Islet precursor cell (in vitro differentiated cells): ENCODE data around the gene SLCO3A1.

Source experiments
- DNase-seq: peaks from one replicate; pipeline ENCODE4 v3.0.0-alpha.2; 2018

Gene SLCO3A1

DNA sequence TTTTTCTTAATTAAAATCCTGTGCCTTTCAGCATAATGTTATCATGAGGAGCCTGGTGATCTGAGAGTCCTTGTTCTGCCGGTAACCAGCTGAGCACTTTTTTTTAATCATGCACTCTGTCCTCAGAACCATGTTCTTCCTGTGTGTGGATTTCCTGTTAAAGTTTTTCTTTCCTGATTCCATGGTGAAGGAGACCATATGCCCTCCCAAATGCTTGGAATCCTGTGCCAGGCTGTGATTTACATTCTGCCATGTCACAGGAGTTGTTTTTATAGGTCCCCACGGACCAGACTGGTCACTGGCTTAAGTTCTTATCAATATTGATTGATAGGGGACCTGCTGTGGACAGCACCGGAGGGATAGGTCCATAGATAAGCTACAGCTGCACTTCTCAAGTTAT is 257.8 kb downstream of the SLCO3A1 start:
- DNase-seq: no peak

- DNase-seq: no peak
Observed at GRCh38 chr15:92111751-92112150, 258.2 kb downstream of the SLCO3A1 start.

GRCh38 chr15:92112180-92112579 is 258.7 kb downstream of the SLCO3A1 start:
- no peak for DNase-seq

GRCh38 chr15:92112711-92113110 is 259.2 kb downstream of the SLCO3A1 start:
- no peak for DNase-seq

GRCh38 chr15:92113832-92114231 is 260.3 kb downstream of the SLCO3A1 start:
- DNase-seq: no peak

DNA sequence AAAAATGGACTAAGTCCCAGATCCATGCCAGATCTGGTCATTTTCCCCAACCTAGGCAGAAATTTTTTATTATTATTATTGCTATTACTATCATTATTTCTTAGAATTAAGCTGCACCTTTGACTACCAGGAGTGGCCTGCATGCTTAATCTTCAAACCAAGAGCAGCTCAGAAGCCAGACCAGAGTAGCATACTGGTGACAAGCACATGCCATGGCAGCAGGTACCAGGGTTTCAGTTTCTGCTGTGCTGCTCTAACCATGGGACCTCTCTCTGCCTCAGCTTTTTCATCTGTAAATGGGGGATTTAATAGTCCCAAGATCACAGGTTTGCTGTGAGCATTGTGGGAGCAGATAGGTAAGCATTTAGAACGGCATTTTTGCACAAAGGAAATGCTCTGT is 262.3 kb downstream of the SLCO3A1 start:
- no peak for DNase-seq

DNA sequence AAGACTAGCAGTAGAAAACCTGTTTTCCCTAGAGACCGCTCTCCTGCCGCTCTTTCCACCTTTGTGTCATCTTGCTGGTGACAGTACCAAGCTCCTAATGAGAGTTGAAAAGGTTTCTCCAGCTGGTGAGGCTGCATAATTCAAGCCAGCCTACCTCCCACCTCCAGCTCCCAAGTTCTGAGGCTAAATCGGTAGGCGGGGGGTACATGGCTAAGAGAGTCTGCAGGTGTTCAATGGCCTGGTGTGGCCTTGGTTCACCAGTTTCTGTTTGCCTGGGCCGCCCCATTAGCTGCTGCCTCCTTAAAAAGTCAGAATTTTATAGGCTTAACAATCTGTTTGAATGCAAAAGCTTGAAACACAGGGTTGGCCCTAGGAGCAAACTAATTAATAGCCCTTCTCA is 262.8 kb downstream of the SLCO3A1 start:
- DNase-seq: no peak

GRCh38 chr15:92117261-92117731 is 263.8 kb downstream of the SLCO3A1 start:
- no peak for DNase-seq

DNA sequence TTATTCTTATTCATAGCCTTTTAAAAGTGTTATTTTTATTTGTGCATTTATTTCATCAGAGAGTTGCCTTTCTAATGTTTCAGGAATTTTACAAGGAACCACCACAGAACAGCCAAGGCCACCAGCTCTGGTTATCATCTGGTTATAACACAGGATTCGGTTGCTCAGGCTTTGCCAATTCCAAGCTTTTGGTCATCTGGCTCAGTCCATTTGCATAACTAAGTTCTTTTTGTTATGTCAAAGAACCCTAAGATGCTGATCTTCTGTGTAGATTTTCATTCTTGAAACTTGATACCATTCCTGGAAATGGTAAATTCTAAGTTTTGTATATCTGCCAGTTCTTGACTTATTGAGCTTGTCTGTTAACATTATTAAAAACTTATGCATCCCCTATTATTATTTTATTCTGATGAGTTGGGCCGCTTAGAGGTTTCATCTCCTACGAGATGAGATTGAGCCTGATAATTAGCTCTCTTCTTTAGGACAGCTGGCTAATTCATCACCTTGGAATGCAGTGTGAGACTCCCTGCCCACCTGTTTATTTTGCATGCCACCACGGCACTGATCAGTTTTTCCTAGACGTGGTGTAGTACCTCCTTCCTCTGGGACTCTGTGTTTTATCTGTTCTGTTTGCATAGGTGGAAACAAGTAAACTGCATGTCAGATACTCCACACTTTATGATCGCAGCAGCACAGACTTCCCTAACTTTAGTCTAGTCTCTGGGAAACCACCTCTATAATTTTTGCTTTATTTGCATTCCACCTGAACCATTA is 264.8 kb downstream of the SLCO3A1 start:
- DNase-seq: no peak

- no peak for DNase-seq
Observed at GRCh38 chr15:92118936-92119325, 265.4 kb downstream of the SLCO3A1 start.

DNA sequence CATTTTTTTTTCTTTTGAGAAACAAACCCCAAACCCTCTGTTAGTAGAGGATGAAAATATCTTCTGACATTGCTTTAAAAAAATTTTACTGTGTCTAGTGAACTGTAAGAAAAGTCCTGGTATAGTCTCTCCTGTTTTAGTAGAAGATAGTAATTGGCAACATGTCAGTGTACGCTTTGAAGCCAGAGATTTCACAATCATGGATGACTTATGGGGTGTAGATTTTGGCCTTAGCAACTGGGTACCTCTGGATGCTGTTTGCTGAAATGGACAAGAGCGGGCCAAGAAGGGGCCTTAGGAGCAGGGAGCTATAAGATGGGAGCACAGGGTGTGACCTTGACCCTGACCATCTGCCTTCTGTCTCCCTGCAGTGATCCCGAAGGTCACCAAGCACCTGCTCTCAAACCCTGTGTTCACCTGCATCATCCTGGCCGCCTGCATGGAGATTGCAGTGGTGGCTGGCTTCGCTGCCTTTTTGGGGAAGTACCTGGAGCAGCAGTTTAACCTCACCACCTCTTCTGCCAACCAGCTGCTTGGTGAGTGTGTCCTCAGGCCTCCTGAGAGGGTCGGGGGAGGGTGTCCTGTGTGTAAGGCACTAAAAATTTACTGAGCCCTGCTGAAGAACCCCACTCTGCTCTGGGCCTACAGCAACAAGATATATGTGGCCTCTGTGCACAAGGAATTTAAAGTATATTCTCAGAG is 266.7 kb downstream of the SLCO3A1 start:
- no peak for DNase-seq

DNA sequence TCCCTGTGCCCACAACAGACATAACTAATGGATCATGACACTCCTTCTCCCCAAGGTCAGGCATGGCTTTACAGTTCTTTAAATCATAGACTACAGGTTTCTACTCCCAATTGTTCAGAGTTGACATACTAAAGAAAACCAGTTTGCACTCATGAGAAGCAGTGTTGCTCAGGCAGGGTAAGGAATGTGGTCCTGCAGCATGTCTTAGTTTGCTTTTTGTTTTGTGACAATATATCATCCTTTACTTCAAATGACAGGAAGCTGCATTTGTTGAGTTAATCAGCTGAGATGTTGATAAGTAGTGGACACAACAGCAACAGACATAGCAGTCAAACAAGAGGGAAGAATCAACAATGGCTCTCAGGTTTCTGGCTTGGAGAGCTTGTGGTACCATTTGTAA is 267.5 kb downstream of the SLCO3A1 start:
- no peak for DNase-seq

- no peak for DNase-seq
Observed at GRCh38 chr15:92122259-92122658, 268.8 kb downstream of the SLCO3A1 start.

- DNase-seq: peak; percentile 70
Observed at GRCh38 chr15:92123962-92124656, 270.6 kb downstream of the SLCO3A1 start.

DNA sequence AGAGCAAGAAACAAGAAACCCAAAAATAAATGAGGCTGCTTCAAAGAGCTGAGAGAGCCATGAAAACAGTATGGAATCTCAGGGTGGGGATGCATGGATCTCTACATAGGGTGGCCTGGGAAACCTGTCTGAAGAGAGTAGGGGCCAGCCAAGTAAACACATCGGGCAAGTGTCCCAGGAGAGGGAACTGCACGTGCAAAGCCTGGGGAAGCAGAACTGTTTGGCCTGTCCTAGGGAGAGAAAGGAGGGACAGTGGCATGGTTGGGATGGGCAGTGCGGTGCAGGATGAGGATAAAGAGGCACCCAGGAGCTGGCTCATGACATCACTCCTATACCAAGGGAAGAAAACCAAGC is 271.1 kb downstream of the SLCO3A1 start:
- DNase-seq: no peak

- DNase-seq: no peak
Observed at GRCh38 chr15:92128788-92129187, 275.3 kb downstream of the SLCO3A1 start.

GRCh38 chr15:92130244-92130643 is 276.7 kb downstream of the SLCO3A1 start:
- peak; percentile 64 for DNase-seq

GRCh38 chr15:92130906-92131305 is 277.4 kb downstream of the SLCO3A1 start:
- DNase-seq: peak; percentile 76

GRCh38 chr15:92132982-92133755 is 279.7 kb downstream of the SLCO3A1 start:
- DNase-seq: no peak

DNA sequence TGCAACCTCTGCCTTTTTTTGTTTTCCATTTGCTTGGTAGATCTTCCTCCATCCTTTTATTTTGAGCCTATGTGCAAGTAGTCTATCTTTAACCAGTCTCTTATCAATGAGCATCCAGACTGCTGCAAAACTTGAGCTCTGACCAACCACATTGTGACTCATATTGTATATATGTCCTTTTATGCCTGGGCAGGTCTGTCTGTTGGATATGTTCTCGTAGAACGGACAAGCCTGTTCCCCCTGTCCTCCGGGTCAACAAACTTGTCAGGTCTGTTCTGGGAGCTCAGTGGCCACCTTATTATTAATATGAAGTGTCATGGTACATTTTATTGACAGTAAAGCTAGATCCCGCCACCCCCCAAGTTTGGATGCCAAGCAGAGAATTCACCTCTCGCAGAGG is 287.3 kb downstream of the SLCO3A1 start:
- peak; percentile 63 for DNase-seq

DNA sequence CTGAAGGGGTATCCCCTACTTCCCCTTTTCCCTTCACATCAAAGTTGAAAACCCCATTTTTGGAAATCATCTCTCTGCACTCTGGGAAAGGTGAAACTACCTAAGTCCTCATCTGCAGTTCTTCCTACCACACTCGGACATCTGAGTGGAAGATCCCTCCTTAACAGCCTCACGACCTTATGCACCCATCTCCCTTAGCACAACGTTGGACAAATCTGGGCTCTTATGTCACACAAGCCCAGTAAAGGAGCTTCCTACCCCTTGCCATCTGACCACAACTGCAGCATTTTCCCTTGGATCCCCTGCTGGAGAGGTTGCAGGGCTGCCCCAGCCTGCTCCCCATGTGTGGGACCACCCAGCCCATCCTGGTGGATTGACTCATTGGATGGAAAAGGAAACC is 288.1 kb downstream of the SLCO3A1 start:
- no peak for DNase-seq

- DNase-seq: peak; percentile 55
Observed at GRCh38 chr15:92142242-92143232, 289.0 kb downstream of the SLCO3A1 start.
